ENCODE measurements around the gene TMEM187. TPM values are rescaled to one million over a fixed set of nuclear protein-coding genes. Genes with fewer than 3 reads are reported as not detected.

TMEM187 gene
- total RNA-seq, 1 donor from 2014 or later: 2.4 TPM

DNA sequence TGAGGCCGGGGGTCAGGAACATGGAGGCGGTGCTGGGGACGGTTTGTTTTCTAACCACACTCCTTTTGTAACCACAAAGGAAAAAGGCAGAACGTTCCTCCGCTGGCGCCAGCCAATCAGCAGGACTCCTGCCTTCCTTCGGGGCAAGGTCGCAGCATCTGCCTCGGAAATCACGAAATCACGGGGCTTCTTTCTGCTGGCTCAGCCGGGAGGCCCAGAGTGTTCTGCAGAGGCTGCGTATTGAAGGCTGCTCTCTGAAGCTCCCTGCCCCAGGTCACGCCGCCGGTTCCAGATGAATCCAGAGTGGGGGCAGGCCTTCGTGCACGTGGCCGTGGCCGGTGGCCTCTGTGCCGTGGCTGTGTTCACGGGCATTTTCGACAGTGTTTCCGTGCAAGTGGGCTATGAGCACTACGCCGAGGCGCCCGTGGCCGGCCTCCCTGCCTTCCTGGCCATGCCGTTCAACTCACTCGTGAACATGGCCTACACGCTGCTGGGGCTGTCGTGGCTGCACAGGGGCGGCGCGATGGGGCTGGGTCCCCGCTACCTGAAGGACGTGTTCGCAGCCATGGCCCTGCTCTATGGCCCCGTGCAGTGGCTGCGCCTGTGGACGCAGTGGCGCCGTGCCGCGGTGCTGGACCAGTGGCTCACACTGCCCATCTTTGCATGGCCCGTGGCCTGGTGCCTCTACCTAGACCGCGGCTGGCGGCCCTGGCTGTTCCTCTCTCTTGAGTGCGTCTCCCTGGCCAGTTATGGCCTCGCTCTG, 9.4 kb downstream of the TMEM187 start:
- Histone ChIP-seq H3K9me3 (ENCODE audit: low read depth) (no peaks in the 10 kb centered on the region), H3K4me1 (no peaks in the 10 kb centered on the region), H3K27me3 (no peaks in the 10 kb centered on the region), H3K4me2 (no peak overlapping the region), H3K4me3 (no peak overlapping the region), H2AFZ (replicated peaks) (no peak overlapping the region), H3K27ac (no peak overlapping the region), H3K36me3 (no peaks in the 10 kb centered on the region), H3F3A (ENCODE audit: low read depth) (no peaks in the 10 kb centered on the region), H3K9ac (no peak overlapping the region), H3K79me2 (ENCODE audit: low read depth) (no peaks in the 10 kb centered on the region), H4K20me1 (ENCODE audit: low read depth) (no peaks in the 10 kb centered on the region)
- TF ChIP-seq EZH2phosphoT487 (IDR thresholded peaks at IDR 0.05) (no peak), EZH2 (IDR thresholded peaks at IDR 0.05) (no peak)
- TF ChIP-seq, protein P1, sequence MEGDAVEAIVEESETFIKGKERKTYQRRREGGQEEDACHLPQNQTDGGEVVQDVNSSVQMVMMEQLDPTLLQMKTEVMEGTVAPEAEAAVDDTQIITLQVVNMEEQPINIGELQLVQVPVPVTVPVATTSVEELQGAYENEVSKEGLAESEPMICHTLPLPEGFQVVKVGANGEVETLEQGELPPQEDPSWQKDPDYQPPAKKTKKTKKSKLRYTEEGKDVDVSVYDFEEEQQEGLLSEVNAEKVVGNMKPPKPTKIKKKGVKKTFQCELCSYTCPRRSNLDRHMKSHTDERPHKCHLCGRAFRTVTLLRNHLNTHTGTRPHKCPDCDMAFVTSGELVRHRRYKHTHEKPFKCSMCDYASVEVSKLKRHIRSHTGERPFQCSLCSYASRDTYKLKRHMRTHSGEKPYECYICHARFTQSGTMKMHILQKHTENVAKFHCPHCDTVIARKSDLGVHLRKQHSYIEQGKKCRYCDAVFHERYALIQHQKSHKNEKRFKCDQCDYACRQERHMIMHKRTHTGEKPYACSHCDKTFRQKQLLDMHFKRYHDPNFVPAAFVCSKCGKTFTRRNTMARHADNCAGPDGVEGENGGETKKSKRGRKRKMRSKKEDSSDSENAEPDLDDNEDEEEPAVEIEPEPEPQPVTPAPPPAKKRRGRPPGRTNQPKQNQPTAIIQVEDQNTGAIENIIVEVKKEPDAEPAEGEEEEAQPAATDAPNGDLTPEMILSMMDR (IDR thresholded peaks at IDR 0.05): no peak
- H3K27me3 Mint-ChIP-seq (ENCODE audit: insufficient read depth, low read depth): peaks cover 5% of the 10 kb centered on the region
- peaks cover 22% of the 10 kb centered on the region for H3K4me1 Mint-ChIP-seq
- peak overlapping the region; percentile 90 for H3K27ac Mint-ChIP-seq
- no peak overlapping the region for H3K4me3 Mint-ChIP-seq
- H3K36me3 Mint-ChIP-seq: peaks cover 6% of the 10 kb centered on the region
- DNase-seq (ENCODE audit: low spot score): no peak
- no peaks in the 10 kb centered on the region for H3K9me3 Mint-ChIP-seq

DNA sequence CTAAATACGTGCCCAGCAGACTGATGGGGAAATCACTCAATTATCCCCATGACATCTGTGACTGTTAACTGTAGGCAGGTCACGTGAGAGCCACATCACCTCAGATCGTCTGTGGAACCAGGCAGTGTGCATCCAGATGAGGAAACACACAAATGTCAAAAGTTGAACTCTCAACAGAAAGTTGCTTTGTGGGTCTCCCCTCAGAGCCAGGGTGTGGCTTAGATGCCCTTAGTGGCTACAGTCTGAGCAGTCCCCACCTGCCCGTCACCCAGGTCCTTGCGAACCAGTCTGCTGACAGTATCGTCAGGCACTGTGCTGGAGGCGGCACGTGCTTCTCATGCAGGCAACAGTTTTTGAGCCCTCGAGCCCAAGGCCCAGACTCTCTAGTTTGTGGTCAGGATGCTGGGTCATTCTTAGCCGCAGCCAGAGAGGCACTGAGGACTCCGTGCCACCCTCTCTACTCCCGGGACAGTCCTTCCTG, 10.8 kb downstream of the TMEM187 start:
- Histone ChIP-seq H3K27me3 (no peaks in the 10 kb centered on the region), H3K4me2 (no peak overlapping the region), H3K9me3 (ENCODE audit: low read depth) (no peaks in the 10 kb centered on the region), H2AFZ (replicated peaks) (no peak overlapping the region), H3K36me3 (no peaks in the 10 kb centered on the region), H4K20me1 (ENCODE audit: low read depth) (no peaks in the 10 kb centered on the region), H3K9ac (no peak overlapping the region), H3F3A (ENCODE audit: low read depth) (no peaks in the 10 kb centered on the region), H3K4me1 (no peaks in the 10 kb centered on the region), H3K27ac (no peak overlapping the region), H3K79me2 (ENCODE audit: low read depth) (no peaks in the 10 kb centered on the region), H3K4me3 (no peak overlapping the region)
- Mint-ChIP-seq H3K4me3 (no peak overlapping the region), H3K27me3 (ENCODE audit: insufficient read depth, low read depth) (peaks cover 5% of the 10 kb centered on the region), H3K36me3 (peaks cover 6% of the 10 kb centered on the region), H3K9me3 (no peaks in the 10 kb centered on the region), H3K27ac (no peak overlapping the region), H3K4me1 (peaks cover 22% of the 10 kb centered on the region)
- TF ChIP-seq, protein P1 (IDR thresholded peaks at IDR 0.05): no peak
- TF ChIP-seq EZH2 (IDR thresholded peaks at IDR 0.05) (no peak), EZH2phosphoT487 (IDR thresholded peaks at IDR 0.05) (no peak)
- no peak for DNase-seq (ENCODE audit: low spot score)

GRCh38 chrX:153984351-153985178, 12.0 kb downstream of the TMEM187 start:
- no peaks in the 10 kb centered on the region for H3K9me3 ChIP-seq (ENCODE audit: low read depth)
- H3K4me2 ChIP-seq: no peak overlapping the region
- H3F3A ChIP-seq (ENCODE audit: low read depth): no peaks in the 10 kb centered on the region
- no peaks in the 10 kb centered on the region for H4K20me1 ChIP-seq (ENCODE audit: low read depth)
- Mint-ChIP-seq H3K4me3 (no peak overlapping the region), H3K9me3 (no peaks in the 10 kb centered on the region), H3K36me3 (peaks cover 6% of the 10 kb centered on the region), H3K27ac (peak overlapping the region; percentile 72), H3K27me3 (ENCODE audit: insufficient read depth, low read depth) (peaks cover 5% of the 10 kb centered on the region), H3K4me1 (peaks cover 22% of the 10 kb centered on the region)
- no peaks in the 10 kb centered on the region for H3K27me3 ChIP-seq
- H2AFZ ChIP-seq (replicated peaks): no peak overlapping the region
- H3K27ac ChIP-seq: no peak overlapping the region
- H3K79me2 ChIP-seq (ENCODE audit: low read depth): no peaks in the 10 kb centered on the region
- no peak overlapping the region for H3K4me3 ChIP-seq
- no peaks in the 10 kb centered on the region for H3K36me3 ChIP-seq
- H3K4me1 ChIP-seq: no peaks in the 10 kb centered on the region
- H3K9ac ChIP-seq: no peak overlapping the region
- TF ChIP-seq EZH2 (IDR thresholded peaks at IDR 0.05) (no peak), EZH2phosphoT487 (IDR thresholded peaks at IDR 0.05) (no peak)
- no peak for DNase-seq (ENCODE audit: low spot score)

Measured in neural progenitor cell (in vitro differentiated cells).